Medulla oblongata (tissue), 1 donor: ENCODE measurements around the gene TPSG1.
"Not testable (repeated sequence)": the region's sequence is repeated elsewhere in the genome, so short reads cannot be mapped to it uniquely, and the experiment has no call there.

Experiments used
- DNase-seq: peaks from one replicate; pipeline ENCODE4 v3.0.0-alpha.2; 2015; ENCODE audit errors: extremely low spot score

TPSG1 gene

DNA sequence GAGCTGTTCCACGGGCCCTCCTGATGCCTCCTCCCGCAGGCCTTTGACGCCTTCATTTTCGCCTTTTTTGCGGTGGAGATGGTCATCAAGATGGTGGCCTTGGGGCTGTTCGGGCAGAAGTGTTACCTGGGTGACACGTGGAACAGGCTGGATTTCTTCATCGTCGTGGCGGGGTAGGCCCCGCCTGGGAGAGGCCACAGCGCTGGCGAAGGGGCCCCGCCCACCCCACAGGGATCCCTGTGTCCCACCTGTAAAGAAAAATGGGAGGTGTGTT is 29.7 kb downstream of the TPSG1 start:
- no peak for DNase-seq

DNA sequence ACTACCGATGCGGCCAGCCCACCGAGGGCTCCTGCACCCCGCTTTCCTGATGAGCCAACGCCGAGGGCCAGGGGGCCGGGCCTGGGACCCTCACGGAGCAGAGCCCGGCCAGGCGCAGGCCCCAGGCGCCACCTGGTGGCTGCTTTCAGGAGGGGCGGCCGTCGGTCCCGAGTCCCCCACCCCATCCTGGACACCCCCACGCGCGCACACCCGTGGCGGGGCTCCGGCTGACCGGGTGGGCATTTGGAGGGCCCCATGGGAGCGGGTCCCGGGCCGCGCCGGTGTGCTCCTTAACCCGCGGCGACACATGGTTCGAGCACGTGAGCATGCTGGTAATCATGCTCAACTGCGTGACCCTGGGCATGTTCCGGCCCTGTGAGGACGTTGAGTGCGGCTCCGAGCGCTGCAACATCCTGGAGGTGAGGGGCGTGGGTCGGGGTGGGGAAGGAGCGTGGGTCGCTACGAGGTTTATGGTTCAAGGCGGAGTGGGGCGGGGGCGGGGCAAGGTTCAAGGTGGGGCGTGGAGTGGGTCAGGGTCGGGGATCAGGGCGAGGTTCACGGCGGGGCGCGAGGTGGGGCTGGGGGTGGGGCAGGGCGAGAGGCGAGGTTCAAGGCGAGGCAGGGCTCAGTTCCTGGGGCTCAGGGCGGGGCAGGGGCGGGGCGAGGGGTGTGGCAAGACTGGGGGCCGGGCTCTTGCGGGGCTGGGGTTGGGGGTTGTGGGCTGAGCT is 30.2 kb downstream of the TPSG1 start:
- no peak for DNase-seq

DNA sequence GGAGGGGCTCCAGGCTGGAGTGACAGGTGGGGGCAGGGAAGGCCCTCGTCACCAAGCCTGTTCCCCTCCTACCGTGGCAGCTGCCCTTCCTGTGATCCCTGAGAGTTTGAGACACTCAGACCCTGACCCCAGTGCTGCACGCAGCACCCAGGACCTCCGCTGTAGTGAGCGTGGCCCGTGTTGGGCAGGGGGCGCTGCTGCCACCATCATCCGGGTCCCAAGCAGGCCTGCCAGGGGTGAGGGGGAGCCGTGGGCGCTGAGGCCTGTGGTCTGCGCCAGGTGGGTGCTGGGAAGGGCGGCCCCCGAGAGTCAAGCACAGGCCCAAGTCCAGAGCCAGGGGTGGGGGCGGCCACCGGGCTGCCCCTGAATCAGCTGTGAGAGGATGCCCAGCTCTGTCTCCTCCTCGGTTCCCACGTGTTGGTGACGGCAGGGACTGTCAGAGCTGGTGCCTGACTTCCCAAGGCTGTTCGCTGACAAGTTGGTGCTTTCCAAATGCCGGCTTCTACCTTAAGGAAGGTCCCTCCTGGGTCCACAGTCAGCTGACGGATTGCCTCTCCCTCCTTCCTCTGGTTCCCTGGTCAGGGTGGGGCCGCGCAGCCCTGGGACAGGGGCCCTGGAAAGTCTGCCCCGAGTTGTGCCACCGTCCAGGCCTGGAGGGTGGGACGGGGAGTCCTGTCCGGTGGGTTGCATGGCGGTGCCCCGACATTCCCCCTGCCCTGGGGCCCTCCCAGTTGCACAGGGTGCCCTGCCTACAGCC is 31.1 kb downstream of the TPSG1 start:
- DNase-seq = no peak

DNA sequence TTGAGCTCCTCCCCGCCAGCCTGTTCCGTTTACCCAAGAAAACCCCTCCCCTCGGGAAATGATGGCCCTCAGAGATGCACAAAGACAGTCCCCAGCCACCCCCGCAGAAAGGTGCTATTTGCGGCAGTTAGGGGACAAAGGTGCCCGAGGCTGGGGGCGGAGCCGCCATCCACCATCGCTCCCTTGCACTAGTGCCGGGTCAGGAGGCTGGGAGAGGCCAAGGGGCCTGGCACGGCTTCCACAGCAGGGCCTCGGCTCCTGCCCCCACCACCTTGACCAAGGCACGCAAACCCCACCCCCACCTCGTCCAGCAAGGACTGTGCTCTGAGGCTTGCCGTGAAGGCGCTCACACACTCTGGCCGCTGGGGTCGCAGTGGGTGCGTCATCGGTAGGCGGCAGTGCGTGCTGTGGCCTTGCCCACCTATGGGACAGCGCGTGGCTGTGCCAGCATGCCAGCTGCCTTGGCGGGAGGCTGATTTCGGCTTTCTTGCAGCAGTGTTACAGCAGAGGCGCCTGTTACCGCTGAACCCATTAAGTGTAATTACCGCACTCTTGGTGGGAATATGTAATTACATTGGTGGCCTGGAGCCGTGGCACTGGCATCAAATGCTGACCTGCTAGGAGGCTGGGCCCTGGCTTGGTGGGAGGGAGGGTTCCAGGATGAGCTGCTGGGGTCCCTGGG is 31.8 kb downstream of the TPSG1 start:
- DNase-seq = no peak

DNA sequence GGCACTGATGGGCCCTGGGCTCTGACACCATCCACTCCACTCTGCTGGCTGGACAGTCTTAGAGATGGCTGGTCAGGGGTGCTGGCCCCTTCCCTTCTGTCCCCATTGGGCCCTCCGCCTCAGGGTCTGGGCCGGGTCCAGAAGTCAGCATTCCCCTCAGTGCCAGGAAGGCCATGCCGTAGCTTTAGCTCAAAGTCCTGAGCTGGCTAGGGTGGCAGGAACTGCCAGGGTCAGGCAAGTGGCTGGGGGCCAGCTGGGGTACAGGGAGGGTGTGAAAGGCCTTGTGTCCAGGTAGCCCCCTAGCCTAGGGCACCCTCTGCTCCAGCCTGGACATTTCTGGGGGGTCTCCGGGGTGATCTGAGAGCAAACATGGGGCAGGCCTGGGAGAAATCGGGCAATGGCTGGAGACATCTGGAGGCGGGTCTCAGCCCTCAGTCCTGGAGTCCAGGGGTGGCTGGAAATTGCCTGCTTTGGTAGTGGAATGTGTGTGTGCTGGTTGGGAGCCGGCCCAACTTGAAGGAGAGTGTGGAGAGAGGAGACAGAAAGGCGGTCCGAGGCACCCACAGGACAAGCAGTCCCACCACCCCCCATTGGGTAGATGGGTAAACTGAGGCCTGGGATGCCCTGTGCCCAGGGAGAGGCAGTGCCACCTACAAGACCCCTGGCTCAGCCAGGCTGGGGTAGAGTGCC is 32.5 kb downstream of the TPSG1 start:
- no peak for DNase-seq

DNA sequence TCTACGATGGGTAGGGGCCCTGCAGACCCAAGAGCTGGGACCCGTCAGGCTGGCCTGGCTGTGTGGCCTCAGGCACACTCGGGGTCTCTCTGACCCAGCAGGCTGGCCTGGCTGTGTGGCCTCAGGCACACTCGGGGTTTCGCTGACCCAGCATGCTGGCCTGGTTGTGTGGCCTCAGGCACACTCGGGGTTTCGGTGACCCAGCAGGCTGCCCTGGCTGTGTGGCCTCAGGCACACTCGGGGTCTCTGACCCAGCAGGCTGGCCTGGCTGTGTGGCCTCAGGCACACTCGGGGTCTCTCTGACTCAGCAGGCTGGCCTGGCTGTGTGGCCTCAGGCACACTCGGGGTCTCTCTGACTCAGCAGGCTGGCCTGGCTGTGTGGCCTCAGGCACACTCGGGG is 34.3 kb downstream of the TPSG1 start:
- DNase-seq = not testable (repeated sequence)

DNA sequence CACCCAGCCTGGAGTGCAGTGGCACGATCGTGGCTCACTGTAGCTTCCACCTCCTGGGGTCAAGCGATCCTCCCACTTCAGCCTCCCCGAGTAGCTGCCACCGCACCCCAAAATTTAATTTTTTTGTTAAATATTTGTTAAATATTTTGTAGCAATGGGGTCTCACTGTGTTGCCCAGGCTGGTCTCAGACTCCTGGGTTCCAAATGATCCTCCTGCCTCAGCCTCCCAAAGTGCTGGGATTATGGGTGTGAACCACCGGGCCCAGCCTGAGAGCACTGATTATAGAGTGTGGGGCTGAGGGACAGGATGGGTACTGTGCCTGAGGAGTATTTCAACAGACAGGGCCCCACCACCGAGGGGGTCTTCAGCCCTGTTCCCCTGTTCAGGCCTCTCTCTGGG is 35.6 kb downstream of the TPSG1 start:
- no peak for DNase-seq

DNA sequence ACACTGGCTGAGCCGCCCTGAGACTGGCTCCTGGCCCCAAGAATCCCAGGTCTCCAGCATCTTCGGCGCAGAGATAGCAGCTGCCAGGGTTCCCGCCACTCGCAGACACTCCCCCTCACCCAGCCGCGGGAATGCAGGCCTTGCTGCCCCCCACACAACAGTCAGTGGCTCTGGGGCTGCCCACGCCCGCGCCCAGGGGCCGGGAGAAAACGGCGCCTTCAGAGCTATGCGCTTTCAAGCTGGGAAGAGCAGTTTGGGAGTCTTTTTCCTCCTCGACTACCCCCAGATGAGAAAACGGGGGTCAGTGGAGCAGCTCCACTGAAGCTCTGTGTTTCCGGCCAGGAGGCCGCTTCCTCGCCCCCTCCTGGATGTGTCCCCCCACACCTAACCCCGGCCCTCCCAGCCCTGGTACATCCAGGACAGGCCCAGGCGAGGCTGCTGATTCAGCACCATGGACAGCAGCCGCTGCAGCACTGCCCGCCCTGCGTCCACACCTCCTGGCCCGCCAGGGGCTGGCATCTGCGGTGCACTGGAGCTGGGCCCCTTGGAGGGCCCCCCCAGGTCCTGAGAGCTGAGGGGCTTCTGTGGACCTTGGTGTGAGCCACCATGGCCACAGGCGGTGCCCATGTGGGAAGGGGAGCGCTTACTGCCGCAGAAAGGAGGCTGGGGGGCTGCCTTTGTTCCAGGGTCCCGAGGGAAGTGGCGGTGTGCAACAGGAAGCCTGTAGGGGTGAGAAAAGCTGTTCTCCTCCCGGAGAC is 36.5 kb downstream of the TPSG1 start:
- peak; percentile 4 for DNase-seq

DNA sequence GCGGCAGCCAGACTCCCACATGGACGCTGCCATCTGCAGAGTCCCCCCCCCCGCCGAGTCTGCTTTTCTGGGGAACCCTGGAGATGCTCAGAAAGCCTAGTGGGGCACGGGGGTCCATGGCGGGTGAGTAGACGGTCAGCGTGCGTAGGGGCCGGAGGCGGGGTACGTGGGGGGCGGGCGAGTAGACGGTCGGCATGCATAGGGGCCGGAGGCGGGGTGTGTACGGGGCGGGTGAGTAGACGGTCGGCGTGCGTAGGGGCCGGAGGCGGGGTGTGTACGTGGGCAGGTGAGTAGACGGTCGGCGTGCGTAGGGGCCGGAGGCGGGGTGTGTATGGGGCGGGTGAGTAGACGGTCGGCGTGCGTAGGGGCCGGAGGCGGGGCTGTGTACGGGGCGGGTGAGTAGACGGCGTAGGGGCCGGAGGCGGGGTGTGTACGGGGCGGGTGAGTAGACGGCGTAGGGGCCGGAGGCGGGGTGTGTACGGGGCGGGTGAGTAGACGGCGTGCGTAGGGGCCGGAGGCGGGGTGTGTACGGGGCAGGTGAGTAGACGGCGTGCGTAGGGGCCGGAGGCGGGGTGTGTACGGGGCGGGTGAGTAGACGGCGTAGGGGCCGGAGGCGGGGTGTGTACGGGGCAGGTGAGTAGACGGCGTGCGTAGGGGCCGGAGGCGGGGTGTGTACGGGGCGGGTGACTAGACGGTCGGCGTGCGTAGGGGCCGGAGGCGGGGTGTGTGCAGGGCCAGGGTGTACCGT is 39.4 kb downstream of the TPSG1 start:
- DNase-seq = not testable (repeated sequence)

DNA sequence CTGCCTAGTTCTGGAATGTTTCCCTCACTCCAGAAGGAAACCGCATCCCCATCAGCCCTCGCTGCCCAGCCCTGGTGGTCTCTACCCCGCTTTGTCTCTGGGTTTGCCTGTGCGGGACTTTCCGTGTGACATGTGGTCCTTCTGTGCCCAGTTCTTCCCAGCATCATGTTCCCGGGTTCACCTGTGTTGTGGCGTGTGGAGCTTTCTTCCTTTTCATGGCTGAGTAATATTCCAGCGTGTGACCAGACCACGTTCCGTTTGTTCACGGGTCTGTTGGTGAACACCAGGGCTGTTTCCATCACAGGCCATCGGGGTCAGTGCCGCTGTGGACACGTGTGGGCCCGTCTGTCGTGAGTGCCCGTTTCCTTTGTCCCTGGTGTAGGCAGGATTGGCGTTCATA is 40.1 kb downstream of the TPSG1 start:
- no peak for DNase-seq

DNA sequence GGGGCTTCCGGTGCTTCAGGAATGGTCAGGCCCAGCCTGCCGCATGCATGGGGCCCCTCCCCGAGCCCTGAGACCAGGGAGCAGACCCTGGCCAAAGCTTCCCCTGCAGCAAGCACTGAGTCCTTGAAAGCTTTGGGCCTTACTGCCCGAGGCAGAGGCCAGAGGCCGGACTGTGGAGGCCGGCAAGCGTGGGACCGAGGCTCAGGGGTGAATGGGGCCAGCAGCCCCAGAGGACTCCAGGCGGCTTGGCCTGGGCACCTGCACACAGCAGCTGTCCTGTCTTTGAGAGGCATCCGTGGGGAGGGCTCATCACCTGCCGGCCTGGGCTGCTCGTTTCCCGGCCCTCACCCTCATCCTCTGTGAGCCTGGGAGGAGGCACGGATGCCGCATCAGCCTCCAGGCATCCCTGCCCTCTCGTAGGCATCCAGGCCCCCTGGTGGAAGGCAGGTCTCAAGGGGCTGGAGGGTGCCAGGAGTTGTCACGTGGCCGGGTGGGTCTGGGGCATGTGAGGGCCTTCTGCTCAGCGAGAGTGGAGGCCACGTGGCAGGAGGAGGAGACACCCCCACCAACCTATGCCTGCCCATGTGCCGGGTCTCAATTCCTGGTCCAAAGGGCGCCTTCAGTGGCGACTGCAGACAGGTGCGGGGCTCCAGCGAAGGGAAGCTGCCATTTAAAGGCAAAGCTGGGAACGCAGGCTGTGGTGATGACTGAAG is 40.8 kb downstream of the TPSG1 start:
- no peak for DNase-seq

DNA sequence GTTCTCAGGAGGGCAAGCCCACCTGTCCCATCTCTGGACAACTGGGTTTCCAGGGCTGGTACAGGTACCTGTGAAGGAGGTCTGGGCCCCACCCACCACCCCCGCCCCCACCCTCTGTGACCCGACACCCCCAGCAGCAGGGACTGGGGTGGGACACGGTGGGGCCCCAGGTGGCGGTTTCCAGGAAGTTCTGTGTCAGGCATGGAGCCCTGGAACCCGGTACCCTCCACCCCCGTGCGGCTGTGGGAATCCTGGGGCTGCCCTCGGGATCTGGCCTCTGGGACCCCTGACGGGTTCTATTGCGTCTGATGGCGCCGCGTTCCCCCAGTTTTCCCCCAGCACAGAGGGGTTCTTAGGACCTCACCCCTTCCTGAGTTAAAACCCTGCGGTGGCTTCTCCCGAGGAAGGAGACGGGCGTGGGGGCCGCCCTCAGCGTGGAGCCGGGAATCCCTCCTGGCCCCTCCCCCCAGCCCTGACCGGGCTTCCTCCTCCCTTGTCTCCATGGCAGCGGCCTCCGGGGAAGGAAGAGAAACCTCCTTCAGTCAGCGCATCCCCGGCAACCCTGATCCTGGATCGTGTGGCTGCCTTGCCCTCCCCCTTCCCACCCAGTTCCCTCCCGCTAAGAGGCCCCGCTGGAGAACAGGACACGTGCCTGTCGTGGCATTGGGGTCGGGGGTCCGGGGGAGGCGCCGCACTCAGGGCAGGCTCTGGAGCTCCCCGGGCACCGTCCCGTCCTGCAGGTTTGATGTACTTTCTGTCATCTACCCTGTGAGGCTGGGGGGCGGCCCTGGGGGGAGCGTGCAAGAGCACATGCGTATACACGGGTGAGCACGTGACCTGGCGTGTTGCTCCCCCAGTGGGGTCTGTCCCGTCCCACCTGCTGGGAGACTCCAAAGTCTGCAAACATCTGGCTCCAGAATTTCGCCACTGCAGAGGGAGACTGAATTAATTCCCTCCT is 41.8 kb downstream of the TPSG1 start:
- DNase-seq = peak; percentile 15

DNA sequence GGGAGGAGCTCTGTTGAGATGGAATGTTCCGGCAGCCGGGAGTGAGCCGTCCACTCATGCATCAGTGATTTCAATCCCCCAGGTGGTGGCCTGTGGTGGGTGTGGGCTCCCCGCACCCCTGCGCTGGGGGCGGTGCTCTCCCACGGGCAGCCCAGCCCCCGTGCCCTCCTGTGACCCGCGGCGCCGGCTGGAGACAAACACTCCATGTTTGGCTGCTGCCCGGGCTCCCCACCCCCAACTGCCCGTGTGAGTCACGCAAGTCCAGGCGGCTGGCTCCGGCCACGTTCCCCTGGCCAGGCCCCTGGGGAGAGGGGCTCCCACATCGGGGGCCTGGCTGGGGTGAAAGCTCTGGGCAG is 42.8 kb downstream of the TPSG1 start:
- no peak for DNase-seq

DNA sequence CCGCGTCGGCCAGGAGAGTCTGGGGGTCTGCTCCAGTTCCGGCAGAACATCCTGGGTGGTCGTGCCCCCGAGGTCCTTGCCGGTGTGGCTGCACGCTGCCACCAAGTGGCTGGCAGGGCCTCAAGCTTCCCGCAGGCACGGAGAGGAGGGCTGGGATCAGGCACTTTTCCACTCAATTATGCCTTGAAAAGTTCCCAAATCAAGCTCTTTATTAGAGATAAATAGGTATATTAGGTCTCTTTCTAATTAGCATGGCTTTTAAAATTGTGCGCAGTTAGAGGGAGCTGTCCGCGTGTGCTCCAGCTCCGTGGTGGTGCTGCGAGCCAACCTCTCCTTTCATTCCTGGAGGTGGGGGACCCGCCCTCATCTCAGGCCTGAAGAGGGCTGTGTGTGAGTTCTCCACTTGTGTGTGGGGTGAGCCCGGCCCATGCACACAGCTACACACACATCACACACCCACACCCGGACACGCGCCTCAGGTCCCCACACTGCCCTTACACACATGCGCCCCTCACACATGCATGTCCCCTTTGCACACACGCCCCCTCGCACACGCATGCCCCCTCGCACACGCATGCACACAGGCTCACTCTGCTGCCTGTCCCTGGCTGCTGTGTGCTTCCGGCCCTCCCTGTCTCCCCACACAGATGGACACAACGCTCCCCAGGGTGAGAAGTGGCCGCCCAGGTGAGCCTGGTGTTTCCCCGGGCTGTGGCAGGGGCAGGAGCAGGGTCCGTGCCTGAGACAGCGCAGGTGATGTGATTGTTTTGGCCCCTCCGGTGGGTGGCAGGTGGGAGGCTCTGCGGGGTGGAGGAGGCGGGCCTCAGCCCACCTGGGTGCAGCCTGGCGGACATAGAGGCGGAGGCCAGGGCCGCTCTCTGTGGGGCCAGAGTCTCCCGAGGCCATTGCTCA is 43.4 kb downstream of the TPSG1 start:
- no peak for DNase-seq

DNA sequence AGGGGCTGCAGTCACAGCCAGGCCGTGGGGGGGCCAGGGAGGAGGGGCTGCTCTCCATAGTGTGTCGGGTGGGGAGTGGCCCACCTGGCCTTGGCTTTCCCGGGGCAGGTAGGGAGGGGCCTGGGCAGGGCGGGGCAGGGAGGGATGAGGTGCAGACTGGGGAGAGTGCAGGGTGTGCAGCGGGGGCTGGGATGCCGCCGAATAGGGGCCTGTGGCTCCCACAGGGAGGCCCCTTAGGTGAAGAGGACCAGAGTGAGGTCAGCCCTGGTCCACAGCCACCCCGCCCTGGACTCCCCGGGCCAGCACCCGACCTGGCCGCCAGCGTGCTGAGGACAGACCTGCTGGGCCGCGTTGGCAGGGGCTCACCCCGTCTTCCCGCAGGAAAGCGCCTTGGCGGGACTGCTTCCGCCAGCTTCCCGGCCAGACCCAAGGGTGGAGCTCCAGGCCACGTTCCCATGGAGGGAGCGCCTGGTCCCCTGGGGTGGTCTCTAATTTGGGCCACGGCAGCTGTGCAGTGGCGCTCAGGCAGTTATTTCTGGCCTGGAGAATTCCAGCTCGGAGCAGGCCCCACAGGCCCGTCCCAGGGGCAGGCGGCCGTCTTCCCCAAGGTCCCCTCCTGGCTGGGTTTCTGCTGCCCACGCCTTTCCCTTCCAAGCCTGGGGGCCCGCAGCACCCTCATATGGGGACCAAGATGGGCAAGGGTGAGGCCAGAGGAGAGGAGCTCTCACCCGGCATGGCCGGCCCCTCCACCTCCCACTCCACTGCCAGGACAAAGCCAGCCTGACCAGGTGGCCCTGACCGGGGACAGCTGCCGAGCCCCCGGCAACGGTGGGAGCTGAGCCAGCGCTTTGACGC is 44.3 kb downstream of the TPSG1 start:
- DNase-seq = no peak

DNA sequence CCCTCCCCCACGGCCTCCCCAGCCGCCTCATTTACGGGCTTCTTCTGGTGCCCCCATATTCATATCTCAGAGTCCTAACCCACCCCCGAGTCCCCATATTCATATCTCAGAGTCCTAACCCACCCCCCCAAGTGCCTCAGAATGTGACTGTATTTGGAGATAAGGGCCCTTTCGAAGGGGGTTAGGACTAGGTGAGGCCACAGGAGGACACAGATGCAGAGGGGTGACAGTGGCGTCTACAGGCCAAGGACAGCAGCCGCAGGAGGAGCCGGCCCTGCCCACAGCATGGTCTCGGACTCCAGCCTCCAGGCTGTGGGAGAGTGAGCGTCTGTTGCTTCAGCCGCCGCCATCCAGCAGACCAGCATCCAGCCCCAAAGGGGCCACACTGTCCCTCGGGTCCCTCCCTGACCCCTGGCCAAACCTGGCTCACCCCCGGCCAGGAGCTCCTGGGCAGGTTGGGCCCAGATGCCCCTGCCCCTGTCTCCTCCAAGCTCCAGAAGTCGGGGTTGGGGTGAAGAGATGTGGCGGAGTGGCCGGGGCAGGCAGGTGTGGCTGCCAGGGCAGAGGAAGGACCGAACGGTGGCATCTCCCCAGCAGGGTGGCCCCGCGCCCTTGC is 46.7 kb downstream of the TPSG1 start:
- DNase-seq = no peak

DNA sequence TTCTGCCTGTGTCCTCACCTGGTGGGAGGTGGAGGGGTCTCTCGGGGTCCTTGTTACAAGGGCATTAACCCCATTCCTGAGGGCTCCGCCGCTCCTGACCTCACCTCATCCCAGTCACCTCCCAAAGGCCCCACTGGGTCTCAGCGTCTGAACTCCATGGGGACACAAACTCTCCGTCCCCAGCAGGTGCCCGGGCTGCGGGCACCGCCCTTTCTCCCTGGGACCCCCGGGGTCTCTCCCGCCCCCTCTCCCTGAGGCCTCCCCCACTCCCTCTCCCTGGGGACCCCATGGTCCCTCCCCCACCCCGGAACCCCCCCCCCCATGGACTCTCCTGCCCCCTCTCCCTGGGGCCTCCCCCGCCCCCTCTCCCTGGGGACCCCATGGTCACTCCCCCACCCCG is 47.3 kb downstream of the TPSG1 start:
- no peak for DNase-seq
